HEK293 (cell line): ENCODE data around the gene SPATA21.

ENCODE experiments used
- CTCF ChIA-PET: fragments of 350-600 bp; formaldehyde crosslinking; extraction: SDS; loops from one replicate; lab custom pipeline; 2021; ENCODE audit warnings: antibody characterized with exemption; lab: Yijun Ruan, JAX
- POLR2A ChIA-PET: fragments of 300-600 bp; formaldehyde crosslinking; extraction: SDS; loops from one replicate; lab custom pipeline; 2020; ENCODE audit warnings: antibody characterized with exemption, inconsistent platforms; lab: Yijun Ruan, JAX
- H3K27ac ChIP-seq: fragments of 200-500 bp; sonication (Bioruptor generic); 2 replicates; pipeline ENCODE4 v1.5.1; 2014; ENCODE audit warnings: low read depth, low read length, control low read depth, inconsistent platforms; ENCODE audit errors: extremely low read depth
- H3K36me3 ChIP-seq, 2 experiments: fragments of 200-500 bp in 1 of 2; sonication (Bioruptor generic) in 1 of 2; 1 replicate in 1 of 2; 2 replicates in 1 of 2; pipeline ENCODE4 v1.5.1; 2014 to 2017; ENCODE audit warnings: inconsistent platforms in 2 of 2, low read length in 2 of 2; ENCODE audit not compliant: control insufficient read depth in 2 of 2, insufficient read depth in 1 of 2
- H3K4me1 ChIP-seq: fragments of 200-500 bp; sonication (Bioruptor generic); 2 replicates; pipeline ENCODE4 v1.5.1; 2014; ENCODE audit warnings: mild to moderate bottlenecking, low read length, inconsistent platforms; ENCODE audit not compliant: control insufficient read depth, insufficient read depth
- H3K4me3 ChIP-seq: 2 replicates; pipeline ENCODE4 v1.5.1; 2011; ENCODE audit warnings: low read depth, mild to moderate bottlenecking, control low read depth, low read length, moderate library complexity
- H3K9me3 ChIP-seq: fragments of 200-500 bp; sonication (Bioruptor generic); 2 replicates; pipeline ENCODE4 v1.5.1; 2014; ENCODE audit warnings: low read depth, low read length, inconsistent platforms; ENCODE audit not compliant: control insufficient read depth, insufficient read depth
- BCL11B ChIP-seq: fragments of 450-650 bp; formaldehyde crosslinking; IDR thresholded peaks from 2 replicates; pipeline ENCODE4 v1.5.1; 2016; ENCODE audit warnings: low read depth, missing biosample characterization, missing genetic modification characterization
- HOXA7 ChIP-seq: sonication (generic); formaldehyde crosslinking; IDR thresholded peaks from 2 replicates; pipeline ENCODE4 v1.8.1; 2022; ENCODE audit warnings: missing genetic modification reagents, borderline replicate concordance
- KLF7 ChIP-seq: fragments of 450-650 bp; formaldehyde crosslinking; IDR thresholded peaks from 2 replicates; pipeline ENCODE4 v1.5.1; 2016; ENCODE audit warnings: missing biosample characterization, missing genetic modification characterization, borderline replicate concordance
- OVOL3 ChIP-seq: fragments of 450-650 bp; formaldehyde crosslinking; IDR thresholded peaks from 2 replicates; pipeline ENCODE4 v1.5.1; 2016; ENCODE audit warnings: missing biosample characterization, missing genetic modification characterization
- PBX3 ChIP-seq: sonication (generic); formaldehyde crosslinking; IDR thresholded peaks from 2 replicates; pipeline ENCODE4 v1.8.1; 2022; ENCODE audit warnings: mild to moderate bottlenecking, moderate library complexity, missing genetic modification reagents
- PRDM10 ChIP-seq: fragments of 450-650 bp; formaldehyde crosslinking; IDR thresholded peaks from 2 replicates; pipeline ENCODE4 v1.5.1; 2016; ENCODE audit warnings: missing biosample characterization, missing genetic modification characterization
- PRDM6 ChIP-seq: fragments of 450-650 bp; formaldehyde crosslinking; IDR thresholded peaks from 2 replicates; pipeline ENCODE4 v1.5.1; 2017; ENCODE audit warnings: missing biosample characterization, missing genetic modification characterization
- WT1 ChIP-seq: fragments of 450-650 bp; formaldehyde crosslinking; IDR thresholded peaks from 2 replicates; pipeline ENCODE4 v1.5.1; 2016; ENCODE audit warnings: missing biosample characterization, missing genetic modification characterization
- ZBTB17 ChIP-seq: fragments of 450-650 bp; formaldehyde crosslinking; IDR thresholded peaks from 2 replicates; pipeline ENCODE4 v1.5.1; 2016; ENCODE audit warnings: missing biosample characterization, missing genetic modification characterization
- ZFP69B ChIP-seq: fragments of 450-650 bp; formaldehyde crosslinking; IDR thresholded peaks from 2 replicates; pipeline ENCODE4 v1.5.1; 2016; ENCODE audit warnings: missing biosample characterization, missing genetic modification characterization
- ZNF138 ChIP-seq: fragments of 450-650 bp; formaldehyde crosslinking; IDR thresholded peaks from 2 replicates; pipeline ENCODE4 v1.5.1; 2016; ENCODE audit warnings: missing biosample characterization, missing genetic modification characterization, borderline replicate concordance
- ZNF169 ChIP-seq: fragments of 450-650 bp; formaldehyde crosslinking; IDR thresholded peaks from 2 replicates; pipeline ENCODE4 v1.5.1; 2016; ENCODE audit warnings: missing biosample characterization, missing genetic modification characterization
- ZNF19 ChIP-seq: fragments of 450-650 bp; formaldehyde crosslinking; IDR thresholded peaks from 2 replicates; pipeline ENCODE4; 2016; ENCODE audit warnings: missing biosample characterization, missing genetic modification characterization, low read depth
- ZNF211 ChIP-seq: fragments of 450-650 bp; formaldehyde crosslinking; IDR thresholded peaks from 2 replicates; pipeline ENCODE4 v1.5.1; 2016; ENCODE audit warnings: low read depth, missing biosample characterization, missing genetic modification characterization
- ZNF239 ChIP-seq: fragments of 450-650 bp; formaldehyde crosslinking; IDR thresholded peaks from 2 replicates; pipeline ENCODE4 v1.5.1; 2016; ENCODE audit warnings: missing biosample characterization, missing genetic modification characterization
- ZNF449 ChIP-seq: fragments of 450-650 bp; formaldehyde crosslinking; IDR thresholded peaks from 2 replicates; pipeline ENCODE4 v1.5.1; 2017; ENCODE audit warnings: missing biosample characterization, mild to moderate bottlenecking, missing genetic modification characterization, moderate library complexity
- ZNF549 ChIP-seq: fragments of 450-650 bp; IDR thresholded peaks from 2 replicates; pipeline ENCODE4 v1.5.1; 2018; ENCODE audit warnings: missing biosample characterization, missing genetic modification characterization, mild to moderate bottlenecking, inconsistent platforms, moderate library complexity
- ZNF610 ChIP-seq: fragments of 450-650 bp; formaldehyde crosslinking; IDR thresholded peaks from 2 replicates; pipeline ENCODE4 v1.5.1; 2016; ENCODE audit warnings: missing biosample characterization, missing genetic modification characterization, borderline replicate concordance
- ZNF621 ChIP-seq: fragments of 450-650 bp; formaldehyde crosslinking; IDR thresholded peaks from 2 replicates; pipeline ENCODE4 v1.5.1; 2017; ENCODE audit warnings: missing biosample characterization, missing genetic modification characterization
- ZNF654 ChIP-seq: fragments of 450-650 bp; formaldehyde crosslinking; IDR thresholded peaks from 2 replicates; pipeline ENCODE4 v1.5.1; 2016; ENCODE audit warnings: low read depth, missing biosample characterization, missing genetic modification characterization
- ZNF791 ChIP-seq: fragments of 450-650 bp; formaldehyde crosslinking; IDR thresholded peaks from 2 replicates; pipeline ENCODE4 v1.5.1; 2016; ENCODE audit warnings: missing biosample characterization, missing genetic modification characterization
- TF ChIP-seq, protein P1 (sequence below): fragments of 450-650 bp; formaldehyde crosslinking; IDR thresholded peaks from 2 replicates; pipeline ENCODE4 v1.5.1; 2016; ENCODE audit warnings: missing biosample characterization, missing genetic modification characterization

The SPATA21 gene

GRCh38 chr1:16387201-16388188 lies 49.7 kb downstream of the SPATA21 start (continued):
- TF ChIP-seq ZNF654 (tag by site-specific recombination), result no peak
- no peak for TF ChIP-seq ZNF169 (tag by site-specific recombination)
- no peak for TF ChIP-seq ZNF19 (tag by site-specific recombination)
- TF ChIP-seq OVOL3 (tag by site-specific recombination), result no peak
- no peak for TF ChIP-seq WT1
- no peak for TF ChIP-seq ZNF449 (tag by site-specific recombination)
- no peak for TF ChIP-seq KLF7 (tag by site-specific recombination)
- no peak for TF ChIP-seq HOXA7 (CRISPR knock-in tag)
- TF ChIP-seq ZFP69B, result no peak
- no peak for TF ChIP-seq ZNF138 (tag by site-specific recombination)

DNA sequence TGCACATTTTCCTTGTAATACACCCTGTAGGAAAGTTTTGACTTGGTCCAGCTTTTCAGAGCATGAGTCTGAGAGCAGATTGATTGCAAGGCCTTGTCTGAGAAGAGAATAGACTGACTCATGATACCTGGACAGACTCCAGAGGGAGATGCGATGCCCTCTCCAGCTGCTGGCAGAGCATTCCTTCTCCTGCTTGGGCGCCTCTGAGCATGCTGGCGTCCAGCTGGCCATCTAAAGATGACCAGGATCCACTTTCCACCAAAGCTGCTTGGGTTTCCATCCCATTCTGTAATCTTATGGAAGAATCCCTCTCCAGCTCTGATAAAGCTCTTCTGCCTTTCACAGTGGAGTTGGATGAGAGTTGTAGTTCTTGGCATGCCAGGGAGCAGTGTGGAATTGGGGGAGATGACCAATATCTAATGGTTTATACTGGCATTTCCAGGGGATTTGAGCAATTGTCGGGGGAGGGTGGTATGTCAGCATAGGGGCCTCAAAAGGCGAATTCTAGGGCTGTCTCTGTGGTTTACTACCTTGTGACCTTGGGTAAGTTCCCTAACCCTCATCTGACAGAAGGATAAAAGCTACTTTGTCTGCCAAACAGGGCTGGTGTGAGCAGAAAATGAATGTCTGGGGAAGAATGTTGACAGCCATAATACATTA lies 50.6 kb downstream of the SPATA21 start:
- Histone ChIP-seq H3K4me1 (0 out of 2 replicates have a peak, but pooled peaks cover 2% of the 10 kb centered on the region), H3K9me3 (no peaks in the 10 kb centered on the region), H3K4me3 (no peak overlapping the region), H3K27ac (no peak overlapping the region; the same call in 1 of the 2 replicates), H3K36me3 (peaks cover 0 to 12% of the 10 kb centered on the region in 2 experiments; a peak in 2 of 3 replicates)
- ChIA-PET POLR2A (interaction anchor here (1.5 kb wide), 1 partner anchor 11 kb away, joined by 3 read pairs; no protein-coding TSS in a partner anchor), CTCF (interaction anchor here (1.0 kb wide), 1 partner anchor 11 kb away, joined by 3 read pairs; no protein-coding TSS in a partner anchor)
- TF ChIP-seq PRDM10 (tag by site-specific recombination) (peak; percentile 91), ZBTB17 (peak; percentile 42), ZNF791 (tag by site-specific recombination) (no peak), ZNF549 (tag by site-specific recombination) (no peak), ZNF239 (tag by site-specific recombination) (no peak), ZNF621 (tag by site-specific recombination) (no peak), ZNF610 (tag by site-specific recombination) (no peak), ZNF211 (tag by site-specific recombination) (no peak), BCL11B (tag by site-specific recombination) (no peak), PBX3 (CRISPR knock-in tag) (no peak), PRDM6 (tag by site-specific recombination) (no peak)
- TF ChIP-seq, protein P1, sequence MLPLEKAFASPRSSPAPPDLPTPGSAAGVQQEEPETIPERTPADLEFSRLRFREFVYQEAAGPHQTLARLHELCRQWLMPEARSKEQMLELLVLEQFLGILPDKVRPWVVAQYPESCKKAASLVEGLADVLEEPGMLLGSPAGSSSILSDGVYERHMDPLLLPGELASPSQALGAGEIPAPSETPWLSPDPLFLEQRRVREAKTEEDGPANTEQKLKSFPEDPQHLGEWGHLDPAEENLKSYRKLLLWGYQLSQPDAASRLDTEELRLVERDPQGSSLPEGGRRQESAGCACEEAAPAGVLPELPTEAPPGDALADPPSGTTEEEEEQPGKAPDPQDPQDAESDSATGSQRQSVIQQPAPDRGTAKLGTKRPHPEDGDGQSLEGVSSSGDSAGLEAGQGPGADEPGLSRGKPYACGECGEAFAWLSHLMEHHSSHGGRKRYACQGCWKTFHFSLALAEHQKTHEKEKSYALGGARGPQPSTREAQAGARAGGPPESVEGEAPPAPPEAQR (tag by site-specific recombination), result no peak
